Mesothelial cell of epicardium (in vitro differentiated cells): ENCODE measurements around the gene ABHD16A. TPM values are rescaled to one million over a fixed set of nuclear protein-coding genes. Genes with fewer than 3 reads are reported as not detected.

Source experiments
- DNase-seq, 2 experiments: peaks; one replicate each; pipeline ENCODE4 v3.0.0; 2021; ENCODE audit warnings: low spot score in 2 of 2; ENCODE audit not compliant: unreplicated experiment in 2 of 2
- H3K27ac Mint-ChIP-seq: 2 replicates; pipeline ENCODE4 v1.8.0; 2021; ENCODE audit warnings: mixed read lengths
- H3K27me3 Mint-ChIP-seq: 2 replicates; pipeline ENCODE4 v1.8.0; 2021; ENCODE audit warnings: low read depth, mixed read lengths
- H3K36me3 Mint-ChIP-seq: 2 replicates; pipeline ENCODE4 v1.8.0; 2021; ENCODE audit warnings: mixed read lengths
- H3K4me1 Mint-ChIP-seq: 2 replicates; pipeline ENCODE4 v1.8.0; 2021; ENCODE audit warnings: mixed read lengths
- H3K4me3 Mint-ChIP-seq: 2 replicates; pipeline ENCODE4 v1.8.0; 2021; ENCODE audit warnings: mild to moderate bottlenecking, moderate library complexity, mixed read lengths
- H3K9me3 Mint-ChIP-seq: 2 replicates; pipeline ENCODE4 v1.8.0; 2021; ENCODE audit warnings: mixed read lengths
- total RNA-seq: library from RNA; stranded (reverse); gene quantifications from 3 replicates; pipeline ENCODE4 v1.2.1, GENCODE V29; 2021
- TF ChIP-seq, protein P1 (sequence below): fragments of 200-600 bp; sonication (generic); IDR thresholded peaks from one replicate; pipeline ENCODE4 v1.5.0; 2021; ENCODE audit warnings: antibody characterized with exemption; ENCODE audit not compliant: unreplicated experiment

ABHD16A gene
- total RNA-seq, 1 donor from 2014 or later, result 54.1 TPM

- Mint-ChIP-seq H3K4me1 (peaks cover 22% of the 10 kb centered on the region), H3K4me3 (peak within 1 kb of the TSS; percentile 100), H3K27me3 (no peaks in the 10 kb centered on the region), H3K9me3 (no peaks in the 10 kb centered on the region), H3K27ac (peak within 1 kb of the TSS; percentile 98), H3K36me3 (peaks cover 49% of the 10 kb centered on the region)
- no peak for DNase-seq
- TF ChIP-seq, protein P1, sequence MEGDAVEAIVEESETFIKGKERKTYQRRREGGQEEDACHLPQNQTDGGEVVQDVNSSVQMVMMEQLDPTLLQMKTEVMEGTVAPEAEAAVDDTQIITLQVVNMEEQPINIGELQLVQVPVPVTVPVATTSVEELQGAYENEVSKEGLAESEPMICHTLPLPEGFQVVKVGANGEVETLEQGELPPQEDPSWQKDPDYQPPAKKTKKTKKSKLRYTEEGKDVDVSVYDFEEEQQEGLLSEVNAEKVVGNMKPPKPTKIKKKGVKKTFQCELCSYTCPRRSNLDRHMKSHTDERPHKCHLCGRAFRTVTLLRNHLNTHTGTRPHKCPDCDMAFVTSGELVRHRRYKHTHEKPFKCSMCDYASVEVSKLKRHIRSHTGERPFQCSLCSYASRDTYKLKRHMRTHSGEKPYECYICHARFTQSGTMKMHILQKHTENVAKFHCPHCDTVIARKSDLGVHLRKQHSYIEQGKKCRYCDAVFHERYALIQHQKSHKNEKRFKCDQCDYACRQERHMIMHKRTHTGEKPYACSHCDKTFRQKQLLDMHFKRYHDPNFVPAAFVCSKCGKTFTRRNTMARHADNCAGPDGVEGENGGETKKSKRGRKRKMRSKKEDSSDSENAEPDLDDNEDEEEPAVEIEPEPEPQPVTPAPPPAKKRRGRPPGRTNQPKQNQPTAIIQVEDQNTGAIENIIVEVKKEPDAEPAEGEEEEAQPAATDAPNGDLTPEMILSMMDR, result no peak
Measured at GRCh38 chr6:31728767-31729514, 25.8 kb upstream of the ABHD16A start, which contains the start of gene DDAH2. Gene DDAH2, minus strand, starts transcription at chr6:31729299. Its CDS starts 138 bp downstream, at chr6:31729161.

- H3K36me3 Mint-ChIP-seq, result peaks cover 40% of the 10 kb centered on the region
- DNase-seq, result no peak
- no peaks in the 10 kb centered on the region for H3K27me3 Mint-ChIP-seq
- no peaks in the 10 kb centered on the region for H3K9me3 Mint-ChIP-seq
- TF ChIP-seq, protein P1, result no peak
- H3K27ac Mint-ChIP-seq, result no peak overlapping the region
- H3K4me3 Mint-ChIP-seq, result peak overlapping the region; percentile 100
- peaks cover 22% of the 10 kb centered on the region for H3K4me1 Mint-ChIP-seq
Measured at GRCh38 chr6:31727717-31728671, 24.9 kb upstream of the ABHD16A start.

GRCh38 chr6:31727034-31727716 is 24.1 kb upstream of the ABHD16A start:
- Mint-ChIP-seq H3K36me3 (peaks cover 41% of the 10 kb centered on the region), H3K27me3 (no peaks in the 10 kb centered on the region), H3K4me3 (peak overlapping the region; percentile 100), H3K27ac (no peak overlapping the region), H3K4me1 (peaks cover 22% of the 10 kb centered on the region), H3K9me3 (no peaks in the 10 kb centered on the region)
- TF ChIP-seq, protein P1, result no peak
- no peak for DNase-seq

GRCh38 chr6:31725502-31726350 is 22.6 kb upstream of the ABHD16A start:
- Mint-ChIP-seq H3K27ac (peak overlapping the region; percentile 3), H3K4me3 (no peak overlapping the region), H3K4me1 (peaks cover 21% of the 10 kb centered on the region), H3K27me3 (no peaks in the 10 kb centered on the region), H3K9me3 (no peaks in the 10 kb centered on the region), H3K36me3 (peaks cover 33% of the 10 kb centered on the region)
- TF ChIP-seq, protein P1, result no peak
- no peak for DNase-seq
